ENCODE measurements around the gene CUL4A. TPM values are rescaled to one million over a fixed set of nuclear protein-coding genes. Genes with fewer than 3 reads are reported as not detected.

The CUL4A gene
- total RNA-seq, 6 donors from 2014 or later, result 54.4 to 346 (median 129) TPM

GRCh38 chr13:113186061-113186900 lies 23.1 kb upstream of the CUL4A start:
- H3K4me3 ChIP-seq, result no peak overlapping the region
- no peaks in the 10 kb centered on the region for H3K27me3 ChIP-seq
- peak overlapping the region in 3 of 4 donors; percentile 24 to 72 (median 63) for H3K27ac ChIP-seq
- DNase-seq (no peak), ATAC-seq (ENCODE audit: low FRiP score in 2 of 2) (no peak)
- peaks cover 0 to 5% (median 0%) of the 10 kb centered on the region in 4 donors for H3K4me1 ChIP-seq
- TF ChIP-seq POLR2AphosphoS5 (IDR thresholded peaks at IDR 0.05) (no peak), CTCF (IDR thresholded peaks at IDR 0.05) (no peak), EP300 (IDR thresholded peaks at IDR 0.05) (no peak), POLR2A (IDR thresholded peaks at IDR 0.05) (no peak)
- peaks cover 0 to 65% (median 40%) of the 10 kb centered on the region in 4 donors for H3K36me3 ChIP-seq
- no peaks in the 10 kb centered on the region for H3K9me3 ChIP-seq
- WGBS, 2 donors, result 72 to 76% methylated on average over 12 to 13 of the region's 13 CpGs

- Histone ChIP-seq H3K27ac (peak overlapping the region in 3 of 4 donors; percentile 24 to 72 (median 63)), H3K4me3 (no peak overlapping the region), H3K4me1 (peaks cover 0 to 5% (median 0%) of the 10 kb centered on the region in 4 donors), H3K36me3 (peaks cover 0 to 72% (median 35%) of the 10 kb centered on the region in 4 donors), H3K27me3 (no peaks in the 10 kb centered on the region), H3K9me3 (no peaks in the 10 kb centered on the region)
- peak; percentile 85 to 97 for ATAC-seq (ENCODE audit: low FRiP score in 2 of 2)
- 62 to 73% methylated on average over 9 of the region's 9 CpGs for WGBS, 2 donors
- DNase-seq, result peak in 1 of 2 donors; percentile 77
- peak in 1 of 4 donors; percentile 21 for TF ChIP-seq POLR2A (IDR thresholded peaks at IDR 0.05)
- TF ChIP-seq EP300 (IDR thresholded peaks at IDR 0.05), result peak in 2 of 4 donors; percentile 54 to 66
- no peak for TF ChIP-seq CTCF (IDR thresholded peaks at IDR 0.05)
- TF ChIP-seq POLR2AphosphoS5 (IDR thresholded peaks at IDR 0.05), result peak; percentile 64 to 73
These were observed 22.1 kb upstream of the CUL4A start for GRCh38 chr13:113187263-113187669.

GRCh38 chr13:113187883-113188665 lies 21.3 kb upstream of the CUL4A start:
- peaks cover 0 to 5% (median 0%) of the 10 kb centered on the region in 4 donors for H3K4me1 ChIP-seq
- no peaks in the 10 kb centered on the region for H3K9me3 ChIP-seq
- H3K27ac ChIP-seq, result peak overlapping the region in 2 of 4 donors; percentile 2 to 10
- TF ChIP-seq CTCF (IDR thresholded peaks at IDR 0.05), result no peak
- no peak for TF ChIP-seq EP300 (IDR thresholded peaks at IDR 0.05)
- TF ChIP-seq POLR2A (IDR thresholded peaks at IDR 0.05), result no peak
- no peak for TF ChIP-seq POLR2AphosphoS5 (IDR thresholded peaks at IDR 0.05)
- DNase-seq, result no peak
- no peak for ATAC-seq (ENCODE audit: low FRiP score in 2 of 2)
- peaks cover 0 to 74% (median 35%) of the 10 kb centered on the region in 4 donors for H3K36me3 ChIP-seq
- no peak overlapping the region for H3K4me3 ChIP-seq
- H3K27me3 ChIP-seq, result no peaks in the 10 kb centered on the region
- WGBS, 2 donors, result 93 to 94% methylated on average over 23 of the region's 23 CpGs

GRCh38 chr13:113190181-113190580 lies 19.2 kb upstream of the CUL4A start:
- H3K36me3 ChIP-seq, result peaks cover 9 to 74% (median 31%) of the 10 kb centered on the region in 4 donors

More at GRCh38 chr13:113190181-113190580, 19.2 kb upstream of the CUL4A start:
- ATAC-seq (ENCODE audit: low FRiP score in 2 of 2) (no peak), DNase-seq (no peak)
- 82 to 85% methylated on average over 4 of the region's 4 CpGs for WGBS, 2 donors
- TF ChIP-seq POLR2A (IDR thresholded peaks at IDR 0.05) (no peak), CTCF (IDR thresholded peaks at IDR 0.05) (no peak), POLR2AphosphoS5 (IDR thresholded peaks at IDR 0.05) (no peak), EP300 (IDR thresholded peaks at IDR 0.05) (no peak)
- H3K4me3 ChIP-seq, result no peak overlapping the region
- H3K27me3 ChIP-seq, result no peaks in the 10 kb centered on the region
- H3K4me1 ChIP-seq, result peaks cover 0 to 5% (median 0%) of the 10 kb centered on the region in 4 donors
- no peaks in the 10 kb centered on the region for H3K9me3 ChIP-seq
- no peak overlapping the region for H3K27ac ChIP-seq

Data from upper lobe of left lung (tissue), 6 donors.